Measurements from ENCODE around the gene ZNF217. TPM values are rescaled to one million over a fixed set of nuclear protein-coding genes. Genes with fewer than 3 reads are reported as not detected.
"Not testable (repeated sequence)": the region's sequence is repeated elsewhere in the genome, so short reads cannot be mapped to it uniquely, and the experiment has no call there.

The ZNF217 gene
- total RNA-seq, 1 experiment from 2014 or later: 45.6 TPM

- H3K9ac ChIP-seq (ENCODE audit: low read length); CTCF ChIA-PET; BruUV-seq (replicated peaks); H3K79me2 ChIP-seq (ENCODE audit: low read length); H3K36me3 ChIP-seq (ENCODE audit: low read depth, low read length); H2AFZ ChIP-seq (ENCODE audit: low read length); ATAC-seq; DNase-seq; H3K4me1 ChIP-seq (ENCODE audit: insufficient read depth, low read length); H3K4me3 ChIP-seq (ENCODE audit: low read length); H3K27me3 ChIP-seq (ENCODE audit: low read length); intact Hi-C loops (cut with micrococcal nuclease); H3K4me2 ChIP-seq (ENCODE audit: low read length); H3K9me2 ChIP-seq (replicated peaks; ENCODE audit: low read length); H4K20me1 ChIP-seq (ENCODE audit: low read length); POLR2A ChIA-PET (ENCODE audit: unreplicated experiment); H3F3A ChIP-seq (ENCODE audit: low read length, unreplicated experiment); H3K27ac ChIP-seq (ENCODE audit: low read length); H3K9me3 ChIP-seq (ENCODE audit: low read length): not testable (repeated sequence)
Measured at GRCh38 chr20:53551719-53552571, 41.7 kb downstream of the ZNF217 start.

GRCh38 chr20:53550280-53551187 lies 43.1 kb downstream of the ZNF217 start:
- Histone ChIP-seq H3K9me3 (ENCODE audit: low read length) (no peaks in the 10 kb centered on the region), H3K36me3 (ENCODE audit: low read depth, low read length) (no peaks in the 10 kb centered on the region), H3K27ac (ENCODE audit: low read length) (no peak overlapping the region), H3K4me1 (ENCODE audit: insufficient read depth, low read length) (no peaks in the 10 kb centered on the region), H3K4me2 (ENCODE audit: low read length) (no peak overlapping the region), H3K4me3 (ENCODE audit: low read length) (no peak overlapping the region), H3K9ac (ENCODE audit: low read length) (no peak overlapping the region), H2AFZ (ENCODE audit: low read length) (no peak overlapping the region), H3K27me3 (ENCODE audit: low read length) (no peaks in the 10 kb centered on the region), H3F3A (ENCODE audit: low read length, unreplicated experiment) (no peaks in the 10 kb centered on the region), H3K9me2 (replicated peaks; ENCODE audit: low read length) (no peaks in the 10 kb centered on the region), H3K79me2 (ENCODE audit: low read length) (no peaks in the 10 kb centered on the region), H4K20me1 (ENCODE audit: low read length) (no peaks in the 10 kb centered on the region)
- CTCF ChIA-PET: no interaction called here
- TF ChIP-seq EZH2phosphoT487 (IDR thresholded peaks at IDR 0.05; ENCODE audit: borderline replicate concordance, low read length) (no peak), CTCF (conservative IDR thresholded peaks at IDR 0.05; ENCODE audit: low read depth, low read length) (no peak), EZH2 (IDR thresholded peaks at IDR 0.05; ENCODE audit: low read length, unreplicated experiment) (no peak)
- POLR2A ChIA-PET (ENCODE audit: unreplicated experiment): no interaction called here
- no peak for DNase-seq
- intact Hi-C loops (cut with micrococcal nuclease): no loop called here
- ATAC-seq: no peak
- no TSS peak for BruUV-seq (replicated peaks)

- H4K20me1 ChIP-seq (ENCODE audit: low read length): no peaks in the 10 kb centered on the region
- intact Hi-C loops (cut with micrococcal nuclease): loop anchor here (1.0 to 10.0 kb wide), 4 partner anchors 134 to 1423 kb away; no protein-coding TSS in a partner anchor
- no peak overlapping the region for H3K9ac ChIP-seq (ENCODE audit: low read length)
- H3K4me2 ChIP-seq (ENCODE audit: low read length): no peak overlapping the region
- no peaks in the 10 kb centered on the region for H3K9me2 ChIP-seq (replicated peaks; ENCODE audit: low read length)
- no peaks in the 10 kb centered on the region for H3K4me1 ChIP-seq (ENCODE audit: insufficient read depth, low read length)
- H3K79me2 ChIP-seq (ENCODE audit: low read length): no peaks in the 10 kb centered on the region
- no TSS peak for BruUV-seq (replicated peaks)
- H3F3A ChIP-seq (ENCODE audit: low read length, unreplicated experiment): no peaks in the 10 kb centered on the region
- POLR2A ChIA-PET (ENCODE audit: unreplicated experiment): no interaction called here
- no peak for TF ChIP-seq EZH2phosphoT487 (IDR thresholded peaks at IDR 0.05; ENCODE audit: borderline replicate concordance, low read length)
- TF ChIP-seq CTCF (conservative IDR thresholded peaks at IDR 0.05; ENCODE audit: low read depth, low read length): peak; percentile 99
- CTCF ChIA-PET: interaction anchor here (0.5 to 1.6 kb wide), 11 partner anchors 9 to 1419 kb away, joined by 3 to 10 read pairs (median 5); no protein-coding TSS in a partner anchor
- peak; percentile 95 for DNase-seq
- H2AFZ ChIP-seq (ENCODE audit: low read length): no peak overlapping the region
- no peaks in the 10 kb centered on the region for H3K27me3 ChIP-seq (ENCODE audit: low read length)
- no peak overlapping the region for H3K4me3 ChIP-seq (ENCODE audit: low read length)
- no peaks in the 10 kb centered on the region for H3K36me3 ChIP-seq (ENCODE audit: low read depth, low read length)
- ATAC-seq: peak; percentile 91
- no peaks in the 10 kb centered on the region for H3K9me3 ChIP-seq (ENCODE audit: low read length)
- no peak overlapping the region for H3K27ac ChIP-seq (ENCODE audit: low read length)
Measured at GRCh38 chr20:53547664-53548239, 45.9 kb downstream of the ZNF217 start.

All from PC-3 (cell line).